ENCODE data around the gene AIF1.

GRCh38 chr6:31578184-31579118, 36.6 kb upstream of the AIF1 start:
- TF ChIP-seq GATA3 (IDR thresholded peaks at IDR 0.05; ENCODE audit: low read depth, low read length) (no peak), GATA2 (IDR thresholded peaks at IDR 0.05; ENCODE audit: low read depth, low read length) (no peak)

Measured in SH-SY5Y (cell line).